ENCODE measurements around the gene MARCHF9.

The MARCHF9 gene

GRCh38 chr12:57734591-57734990 is 20.3 kb upstream of the MARCHF9 start:
- Histone ChIP-seq H3K79me2 (ENCODE audit: insufficient read depth, low read depth) (no peaks in the 10 kb centered on the region), H3K4me2 (no peak overlapping the region), H3K27me3 (ENCODE audit: insufficient read depth, low read depth) (peaks cover 26% of the 10 kb centered on the region; the same call in 1 of the 2 replicates), H3K27ac (no peak overlapping the region), H3K4me1 (ENCODE audit: low read depth, poor library complexity, severe bottlenecking) (no peaks in the 10 kb centered on the region), H2AFZ (ENCODE audit: low read depth) (no peak overlapping the region), H4K20me1 (ENCODE audit: insufficient read depth) (no peaks in the 10 kb centered on the region), H3K36me3 (ENCODE audit: insufficient read depth) (no peaks in the 10 kb centered on the region), H3K9ac (no peak overlapping the region), H3K4me3 (IDR thresholded peaks at IDR 0.05; ENCODE audit: insufficient read depth, low read depth, low read length) (no peak overlapping the region)
- TF ChIP-seq CTCF (conservative IDR thresholded peaks at IDR 0.05; ENCODE audit: low read depth, low read length): no peak

- no peak overlapping the region for H3K27ac ChIP-seq
- H3K9ac ChIP-seq: no peak overlapping the region
- H3K79me2 ChIP-seq (ENCODE audit: insufficient read depth, low read depth): no peaks in the 10 kb centered on the region
- H4K20me1 ChIP-seq (ENCODE audit: insufficient read depth): no peaks in the 10 kb centered on the region
- H3K36me3 ChIP-seq (ENCODE audit: insufficient read depth): no peaks in the 10 kb centered on the region
- H2AFZ ChIP-seq (ENCODE audit: low read depth): no peak overlapping the region
- no peak overlapping the region for H3K4me3 ChIP-seq (IDR thresholded peaks at IDR 0.05; ENCODE audit: insufficient read depth, low read depth, low read length)
- no peaks in the 10 kb centered on the region for H3K4me1 ChIP-seq (ENCODE audit: low read depth, poor library complexity, severe bottlenecking)
- H3K4me2 ChIP-seq: no peak overlapping the region
- H3K27me3 ChIP-seq (ENCODE audit: insufficient read depth, low read depth): peaks cover 22% of the 10 kb centered on the region; the same call in 1 of the 2 replicates
- no peak for TF ChIP-seq CTCF (conservative IDR thresholded peaks at IDR 0.05; ENCODE audit: low read depth, low read length)
These were observed 19.6 kb upstream of the MARCHF9 start for GRCh38 chr12:57735198-57735855.

GRCh38 chr12:57735952-57736740 is 18.8 kb upstream of the MARCHF9 start:
- no peak overlapping the region for H3K27ac ChIP-seq
- no peak overlapping the region for H3K4me3 ChIP-seq (IDR thresholded peaks at IDR 0.05; ENCODE audit: insufficient read depth, low read depth, low read length)
- peaks cover 7% of the 10 kb centered on the region for H3K4me1 ChIP-seq (ENCODE audit: low read depth, poor library complexity, severe bottlenecking)
- H4K20me1 ChIP-seq (ENCODE audit: insufficient read depth): no peaks in the 10 kb centered on the region
- no peak for TF ChIP-seq CTCF (conservative IDR thresholded peaks at IDR 0.05; ENCODE audit: low read depth, low read length)
- H3K36me3 ChIP-seq (ENCODE audit: insufficient read depth): no peaks in the 10 kb centered on the region
- no peak overlapping the region for H2AFZ ChIP-seq (ENCODE audit: low read depth)
- no peak overlapping the region for H3K9ac ChIP-seq
- no peaks in the 10 kb centered on the region for H3K79me2 ChIP-seq (ENCODE audit: insufficient read depth, low read depth)
- H3K4me2 ChIP-seq: no peak overlapping the region
- peaks cover 14% of the 10 kb centered on the region; the same call in 1 of the 2 replicates for H3K27me3 ChIP-seq (ENCODE audit: insufficient read depth, low read depth)

- TF ChIP-seq CTCF (conservative IDR thresholded peaks at IDR 0.05; ENCODE audit: low read depth, low read length): no peak
- Histone ChIP-seq H3K4me2 (no peak overlapping the region), H3K79me2 (ENCODE audit: insufficient read depth, low read depth) (no peaks in the 10 kb centered on the region), H3K9ac (no peak overlapping the region), H3K36me3 (ENCODE audit: insufficient read depth) (no peaks in the 10 kb centered on the region), H3K4me1 (ENCODE audit: low read depth, poor library complexity, severe bottlenecking) (peaks cover 9% of the 10 kb centered on the region), H3K27me3 (ENCODE audit: insufficient read depth, low read depth) (peaks cover 10% of the 10 kb centered on the region; the same call in 1 of the 2 replicates), H4K20me1 (ENCODE audit: insufficient read depth) (no peaks in the 10 kb centered on the region), H2AFZ (ENCODE audit: low read depth) (no peak overlapping the region), H3K27ac (no peak overlapping the region), H3K4me3 (IDR thresholded peaks at IDR 0.05; ENCODE audit: insufficient read depth, low read depth, low read length) (no peak overlapping the region)
These were observed 18.0 kb upstream of the MARCHF9 start for GRCh38 chr12:57736741-57737466.

Measured in KMS-11 (cell line).